ENCODE measurements around the gene SEMA4B.

SEMA4B gene

GRCh38 chr15:90211009-90211408, 9.9 kb downstream of the SEMA4B start:
- DNase-seq (ENCODE audit: insufficient read length) (no peak), FAIRE-seq (no peak)
- TF ChIP-seq POLR2AphosphoS5 (IDR thresholded peaks at IDR 0.05; ENCODE audit: low read depth, low read length) (no peak), TAF1 (IDR thresholded peaks at IDR 0.05; ENCODE audit: borderline replicate concordance, low read depth, low read length) (no peak), POLR2A (IDR thresholded peaks at IDR 0.05; ENCODE audit: low read depth, low read length) (no peak)

- no peak for FAIRE-seq
- TF ChIP-seq POLR2AphosphoS5 (IDR thresholded peaks at IDR 0.05; ENCODE audit: low read depth, low read length) (no peak), POLR2A (IDR thresholded peaks at IDR 0.05; ENCODE audit: low read depth, low read length) (no peak), TAF1 (IDR thresholded peaks at IDR 0.05; ENCODE audit: borderline replicate concordance, low read depth, low read length) (no peak)
- no peak for DNase-seq (ENCODE audit: insufficient read length)
Observed at GRCh38 chr15:90211440-90212143, 10.5 kb downstream of the SEMA4B start.

GRCh38 chr15:90212221-90213098, 11.3 kb downstream of the SEMA4B start:
- no peak for DNase-seq (ENCODE audit: insufficient read length)
- no peak for FAIRE-seq
- TF ChIP-seq POLR2AphosphoS5 (IDR thresholded peaks at IDR 0.05; ENCODE audit: low read depth, low read length), result no peak
- TF ChIP-seq TAF1 (IDR thresholded peaks at IDR 0.05; ENCODE audit: borderline replicate concordance, low read depth, low read length), result no peak
- TF ChIP-seq POLR2A (IDR thresholded peaks at IDR 0.05; ENCODE audit: low read depth, low read length), result no peak

GRCh38 chr15:90213122-90213817, 12.1 kb downstream of the SEMA4B start:
- TF ChIP-seq POLR2A (IDR thresholded peaks at IDR 0.05; ENCODE audit: low read depth, low read length), result no peak
- TF ChIP-seq POLR2AphosphoS5 (IDR thresholded peaks at IDR 0.05; ENCODE audit: low read depth, low read length), result no peak
- FAIRE-seq, result no peak
- no peak for DNase-seq (ENCODE audit: insufficient read length)

- FAIRE-seq, result no peak
- no peak for DNase-seq (ENCODE audit: insufficient read length)
- TF ChIP-seq TAF1 (IDR thresholded peaks at IDR 0.05; ENCODE audit: borderline replicate concordance, low read depth, low read length) (no peak), POLR2A (IDR thresholded peaks at IDR 0.05; ENCODE audit: low read depth, low read length) (no peak), POLR2AphosphoS5 (IDR thresholded peaks at IDR 0.05; ENCODE audit: low read depth, low read length) (no peak)
Observed at GRCh38 chr15:90213818-90214204, 12.7 kb downstream of the SEMA4B start.

- DNase-seq (ENCODE audit: insufficient read length) (no peak), FAIRE-seq (no peak)
- TF ChIP-seq TAF1 (IDR thresholded peaks at IDR 0.05; ENCODE audit: borderline replicate concordance, low read depth, low read length) (no peak), POLR2AphosphoS5 (IDR thresholded peaks at IDR 0.05; ENCODE audit: low read depth, low read length) (no peak), POLR2A (IDR thresholded peaks at IDR 0.05; ENCODE audit: low read depth, low read length) (no peak)
Observed at GRCh38 chr15:90214553-90215196, 13.5 kb downstream of the SEMA4B start.

GRCh38 chr15:90217671-90218394, 16.7 kb downstream of the SEMA4B start:
- DNase-seq (ENCODE audit: insufficient read length), result no peak
- no peak for FAIRE-seq
- TF ChIP-seq TAF1 (IDR thresholded peaks at IDR 0.05; ENCODE audit: borderline replicate concordance, low read depth, low read length), result no peak
- no peak for TF ChIP-seq POLR2AphosphoS5 (IDR thresholded peaks at IDR 0.05; ENCODE audit: low read depth, low read length)
- no peak for TF ChIP-seq POLR2A (IDR thresholded peaks at IDR 0.05; ENCODE audit: low read depth, low read length)

GRCh38 chr15:90219421-90220141, 18.5 kb downstream of the SEMA4B start:
- TF ChIP-seq POLR2A (IDR thresholded peaks at IDR 0.05; ENCODE audit: low read depth, low read length) (no peak), POLR2AphosphoS5 (IDR thresholded peaks at IDR 0.05; ENCODE audit: low read depth, low read length) (no peak), TAF1 (IDR thresholded peaks at IDR 0.05; ENCODE audit: borderline replicate concordance, low read depth, low read length) (no peak)
- FAIRE-seq (peak; percentile 9), DNase-seq (ENCODE audit: insufficient read length) (peak; percentile 73)

- TF ChIP-seq POLR2A (IDR thresholded peaks at IDR 0.05; ENCODE audit: low read depth, low read length) (no peak), TAF1 (IDR thresholded peaks at IDR 0.05; ENCODE audit: borderline replicate concordance, low read depth, low read length) (no peak), POLR2AphosphoS5 (IDR thresholded peaks at IDR 0.05; ENCODE audit: low read depth, low read length) (no peak)
- FAIRE-seq (no peak), DNase-seq (ENCODE audit: insufficient read length) (peak; percentile 58)
Observed at GRCh38 chr15:90221246-90221900, 20.2 kb downstream of the SEMA4B start.

Measured in GM12892 (cell line).